ENCODE measurements around the gene PNCK. TPM values are rescaled to one million over a fixed set of nuclear protein-coding genes. Genes with fewer than 3 reads are reported as not detected.

Gene PNCK
- total and polyA plus RNA-seq, 2 of the 13 experiments (the other 11 are each of a cell fraction or from before 2014, with no cell fraction given) = 33.1 TPM; not detected in 1

- TF ChIP-seq, protein P1, sequence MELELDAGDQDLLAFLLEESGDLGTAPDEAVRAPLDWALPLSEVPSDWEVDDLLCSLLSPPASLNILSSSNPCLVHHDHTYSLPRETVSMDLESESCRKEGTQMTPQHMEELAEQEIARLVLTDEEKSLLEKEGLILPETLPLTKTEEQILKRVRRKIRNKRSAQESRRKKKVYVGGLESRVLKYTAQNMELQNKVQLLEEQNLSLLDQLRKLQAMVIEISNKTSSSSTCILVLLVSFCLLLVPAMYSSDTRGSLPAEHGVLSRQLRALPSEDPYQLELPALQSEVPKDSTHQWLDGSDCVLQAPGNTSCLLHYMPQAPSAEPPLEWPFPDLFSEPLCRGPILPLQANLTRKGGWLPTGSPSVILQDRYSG (CRISPR knock-in tag; IDR thresholded peaks at IDR 0.05) = no peak
- TF ChIP-seq ZNF562 (CRISPR knock-in tag; IDR thresholded peaks at IDR 0.05; ENCODE audit: borderline replicate concordance) (no peak), TRIM22 (IDR thresholded peaks at IDR 0.05) (no peak), ETV5 (CRISPR knock-in tag; IDR thresholded peaks at IDR 0.05; ENCODE audit: borderline replicate concordance) (peak; percentile 30; the same call in 1 of the 2 replicates), RARA (CRISPR knock-in tag; IDR thresholded peaks at IDR 0.05) (peak; percentile 25; the same call in 1 of the 2 replicates), GATAD2A (CRISPR knock-in tag; IDR thresholded peaks at IDR 0.05) (peak; percentile 26; the same call in 1 of the 2 replicates), MTF2 (CRISPR knock-in tag; IDR thresholded peaks at IDR 0.05; ENCODE audit: borderline replicate concordance) (no peak), ESRRA (CRISPR knock-in tag; IDR thresholded peaks at IDR 0.05; ENCODE audit: low read depth) (no peak), TCF12 (IDR thresholded peaks at IDR 0.05) (no peak), TCF12 (CRISPR knock-in tag; IDR thresholded peaks at IDR 0.05) (0 out of 2 replicates have a peak, but pooled peaks have one; percentile 38), REPIN1 (CRISPR knock-in tag; IDR thresholded peaks at IDR 0.05; ENCODE audit: borderline replicate concordance, low read depth) (peak; percentile 20; the same call in 1 of the 2 replicates), EZH2 (conservative IDR thresholded peaks at IDR 0.05; ENCODE audit: low read depth, low read length) (no peak), RFXANK (CRISPR knock-in tag; IDR thresholded peaks at IDR 0.05) (no peak)
- TF ChIP-seq, protein P2, sequence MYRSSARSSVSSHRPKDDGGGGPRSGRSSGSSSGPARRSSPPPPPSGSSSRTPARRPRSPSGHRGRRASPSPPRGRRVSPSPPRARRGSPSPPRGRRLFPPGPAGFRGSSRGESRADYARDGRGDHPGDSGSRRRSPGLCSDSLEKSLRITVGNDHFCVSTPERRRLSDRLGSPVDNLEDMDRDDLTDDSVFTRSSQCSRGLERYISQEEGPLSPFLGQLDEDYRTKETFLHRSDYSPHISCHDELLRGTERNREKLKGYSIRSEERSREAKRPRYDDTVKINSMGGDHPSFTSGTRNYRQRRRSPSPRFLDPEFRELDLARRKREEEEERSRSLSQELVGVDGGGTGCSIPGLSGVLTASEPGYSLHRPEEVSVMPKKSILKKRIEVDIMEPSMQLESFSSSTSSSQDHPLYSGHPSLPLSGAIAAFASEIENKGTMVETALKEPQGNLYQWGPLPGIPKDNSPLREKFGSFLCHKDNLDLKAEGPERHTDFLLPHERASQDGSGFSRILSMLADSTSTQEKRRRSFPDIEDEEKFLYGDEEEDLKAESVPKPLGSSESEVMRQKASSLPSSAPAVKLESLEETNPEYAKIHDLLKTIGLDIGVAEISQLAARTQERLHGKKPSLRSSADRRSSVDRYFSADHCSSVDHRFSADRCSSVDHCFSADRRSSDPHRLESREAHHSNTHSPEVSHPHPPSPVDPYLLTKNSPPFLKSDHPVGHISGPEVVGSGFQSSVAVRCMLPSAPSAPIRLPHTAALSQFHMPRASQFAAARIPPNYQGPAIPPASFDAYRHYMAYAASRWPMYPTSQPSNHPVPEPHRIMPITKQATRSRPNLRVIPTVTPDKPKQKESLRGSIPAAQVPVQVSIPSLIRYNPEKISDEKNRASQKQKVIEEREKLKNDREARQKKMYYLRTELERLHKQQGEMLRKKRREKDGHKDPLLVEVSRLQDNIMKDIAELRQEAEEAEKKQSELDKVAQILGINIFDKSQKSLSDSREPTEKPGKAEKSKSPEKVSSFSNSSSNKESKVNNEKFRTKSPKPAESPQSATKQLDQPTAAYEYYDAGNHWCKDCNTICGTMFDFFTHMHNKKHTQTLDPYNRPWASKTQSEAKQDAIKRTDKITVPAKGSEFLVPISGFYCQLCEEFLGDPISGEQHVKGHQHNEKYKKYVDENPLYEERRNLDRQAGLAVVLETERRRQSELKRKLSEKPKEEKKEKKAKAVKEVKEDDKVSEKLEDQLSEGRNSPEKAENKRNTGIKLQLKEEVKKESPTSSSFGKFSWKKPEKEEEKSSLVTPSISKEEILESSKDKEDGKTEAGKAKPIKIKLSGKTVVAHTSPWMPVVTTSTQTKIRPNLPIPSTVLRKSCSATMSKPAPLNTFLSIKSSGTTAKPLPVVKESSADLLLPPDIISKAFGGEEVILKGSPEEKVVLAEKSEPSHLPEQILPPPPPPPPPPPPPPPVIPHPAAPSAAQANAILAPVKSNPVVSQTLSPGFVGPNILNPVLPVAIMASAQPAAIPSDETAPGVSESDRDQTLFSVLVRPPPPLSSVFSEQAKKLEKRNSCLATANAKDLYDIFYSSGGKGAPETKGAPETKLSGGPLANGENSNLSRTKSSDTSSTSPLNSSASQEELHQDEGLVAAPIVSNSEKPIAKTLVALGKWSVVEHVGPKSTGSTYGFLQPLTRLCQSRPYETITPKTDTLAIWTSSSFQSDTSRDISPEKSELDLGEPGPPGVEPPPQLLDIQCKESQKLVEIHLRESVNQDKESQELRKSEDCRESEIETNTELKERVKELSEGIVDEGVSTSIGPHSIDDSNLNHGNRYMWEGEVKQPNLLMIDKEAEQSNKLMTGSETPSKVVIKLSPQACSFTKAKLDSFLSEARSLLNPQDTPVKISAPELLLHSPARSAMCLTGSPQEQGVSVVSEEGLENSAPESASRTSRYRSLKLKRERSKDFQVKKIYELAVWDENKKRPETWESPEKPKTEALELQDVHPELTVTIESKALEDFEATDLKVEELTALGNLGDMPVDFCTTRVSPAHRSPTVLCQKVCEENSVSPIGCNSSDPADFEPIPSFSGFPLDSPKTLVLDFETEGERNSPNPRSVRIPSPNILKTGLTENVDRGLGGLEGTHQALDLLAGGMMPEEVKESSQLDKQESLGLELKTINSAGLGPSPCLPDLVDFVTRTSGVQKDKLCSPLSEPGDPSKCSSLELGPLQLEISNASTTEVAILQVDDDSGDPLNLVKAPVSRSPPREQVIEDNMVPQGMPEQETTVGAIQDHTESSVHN (CRISPR knock-in tag; IDR thresholded peaks at IDR 0.05) = 0 out of 2 replicates have a peak, but pooled peaks have one; percentile 32
- TF ChIP-seq, protein P3, sequence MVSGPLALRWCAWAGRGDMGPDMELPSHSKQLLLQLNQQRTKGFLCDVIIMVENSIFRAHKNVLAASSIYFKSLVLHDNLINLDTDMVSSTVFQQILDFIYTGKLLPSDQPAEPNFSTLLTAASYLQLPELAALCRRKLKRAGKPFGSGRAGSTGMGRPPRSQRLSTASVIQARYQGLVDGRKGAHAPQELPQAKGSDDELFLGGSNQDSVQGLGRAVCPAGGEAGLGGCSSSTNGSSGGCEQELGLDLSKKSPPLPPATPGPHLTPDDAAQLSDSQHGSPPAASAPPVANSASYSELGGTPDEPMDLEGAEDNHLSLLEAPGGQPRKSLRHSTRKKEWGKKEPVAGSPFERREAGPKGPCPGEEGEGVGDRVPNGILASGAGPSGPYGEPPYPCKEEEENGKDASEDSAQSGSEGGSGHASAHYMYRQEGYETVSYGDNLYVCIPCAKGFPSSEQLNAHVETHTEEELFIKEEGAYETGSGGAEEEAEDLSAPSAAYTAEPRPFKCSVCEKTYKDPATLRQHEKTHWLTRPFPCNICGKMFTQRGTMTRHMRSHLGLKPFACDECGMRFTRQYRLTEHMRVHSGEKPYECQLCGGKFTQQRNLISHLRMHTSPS (CRISPR knock-in tag; IDR thresholded peaks at IDR 0.05; ENCODE audit: low read depth) = peak; percentile 46; the same call in 1 of the 2 replicates
These were observed 36.2 kb downstream of the PNCK start (continued) for GRCh38 chrX:153637121-153638040.

Data from HepG2 (cell line).